Neural cell (in vitro differentiated cells): ENCODE measurements around the gene CELA3B.
"Not testable (repeated sequence)": the region's sequence is repeated elsewhere in the genome, so short reads cannot be mapped to it uniquely, and the experiment has no call there.

ENCODE experiments used
- CTCF ChIP-seq: fragments of 450-650 bp; IDR thresholded peaks from 2 replicates; pipeline ENCODE4 v1.5.1; 2014; ENCODE audit warnings: antibody characterized with exemption, mild to moderate bottlenecking, moderate library complexity; ENCODE audit not compliant: poor library complexity, severe bottlenecking
- EP300 ChIP-seq: fragments of 450-650 bp; conservative IDR thresholded peaks from 2 replicates; pipeline ENCODE4 v1.6.1; 2014; ENCODE audit warnings: antibody characterized with exemption, mild to moderate bottlenecking, moderate library complexity; ENCODE audit not compliant: poor library complexity, severe bottlenecking
- EZH2 ChIP-seq: fragments of 200-600, 300-800 bp; shearing (Covaris generic), sonication (generic); IDR thresholded peaks from 2 replicates; pipeline ENCODE4 v1.6.1; 2014; ENCODE audit warnings: antibody characterized with exemption, low read length, borderline replicate concordance, mild to moderate bottlenecking; ENCODE audit not compliant: insufficient read depth, poor library complexity, severe bottlenecking
- MXI1 ChIP-seq: fragments of 450-650 bp; conservative IDR thresholded peaks from 2 replicates; pipeline ENCODE4 v1.6.1; 2014; ENCODE audit warnings: antibody characterized with exemption, mild to moderate bottlenecking; ENCODE audit not compliant: poor library complexity, severe bottlenecking
- POLR2AphosphoS5 ChIP-seq: IDR thresholded peaks from 2 replicates; pipeline ENCODE4 v1.6.1; 2012
- RAD21 ChIP-seq: fragments of 450-650 bp; conservative IDR thresholded peaks from 2 replicates; pipeline ENCODE4 v1.6.1; 2014; ENCODE audit warnings: antibody characterized with exemption, mild to moderate bottlenecking, moderate library complexity
- REST ChIP-seq: IDR thresholded peaks from 2 replicates; pipeline ENCODE4 v1.6.1; 2012; ENCODE audit warnings: borderline replicate concordance
- SMC3 ChIP-seq: fragments of 450-650 bp; conservative IDR thresholded peaks from 2 replicates; pipeline ENCODE4 v1.6.1; 2014; ENCODE audit warnings: antibody characterized with exemption, mild to moderate bottlenecking, moderate library complexity; ENCODE audit not compliant: poor library complexity
- TAF1 ChIP-seq: IDR thresholded peaks from 2 replicates; pipeline ENCODE4 v1.6.1; 2012; ENCODE audit warnings: low read depth

- TF ChIP-seq EZH2, POLR2AphosphoS5, CTCF, REST, EP300, SMC3, RAD21, TAF1, MXI1: not testable (repeated sequence)
These were observed 13.0 kb downstream of the CELA3B start for GRCh38 chr1:21989672-21990393.
